CD4-positive, alpha-beta T cell treated with Interleukin-6 for 4 hours (primary cell): ENCODE data around the gene ATP5PB.

Experiments
- DNase-seq: peaks from one replicate; pipeline ENCODE4 v3.0.0-alpha.2; 2020; ENCODE audit warnings: mixed read lengths

Gene ATP5PB

DNA sequence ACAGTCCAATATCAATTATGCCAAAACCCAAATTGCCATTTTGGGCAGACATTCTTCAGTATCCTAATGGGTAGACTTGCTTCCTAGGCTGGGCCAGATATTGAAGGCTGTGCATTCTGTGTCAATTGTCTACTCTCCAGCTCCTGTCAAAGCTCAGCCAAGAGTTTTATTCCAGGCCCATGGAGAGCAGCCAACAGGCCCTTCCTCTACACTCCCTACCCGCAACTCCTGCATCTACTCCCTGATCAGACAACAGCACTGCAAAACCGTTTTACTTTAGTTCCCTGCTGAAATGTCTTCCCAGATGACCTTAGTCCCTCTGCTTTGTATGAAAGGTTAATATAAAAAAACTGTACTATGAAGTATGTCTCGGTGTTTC lies 60.7 kb downstream of the ATP5PB start:
- DNase-seq: no peak

DNA sequence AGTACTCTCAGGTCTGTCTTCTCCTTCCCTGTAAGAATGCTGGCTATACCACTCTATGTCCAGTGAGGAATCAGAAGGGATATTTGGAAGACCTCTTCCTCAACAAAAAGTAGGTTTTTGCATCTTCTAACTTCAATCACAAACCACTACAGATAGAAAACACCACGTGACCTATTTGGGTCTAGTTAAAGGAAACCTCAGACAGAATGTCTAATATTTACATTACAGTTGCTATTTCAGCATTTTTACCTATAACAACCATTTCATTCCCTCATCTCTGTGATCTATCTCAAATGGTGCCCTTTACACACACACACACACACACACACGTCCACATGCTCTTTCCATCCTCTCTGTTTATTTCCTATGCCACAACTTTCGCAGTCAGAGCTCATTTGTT lies 62.1 kb downstream of the ATP5PB start:
- DNase-seq: peak; percentile 28
